Sciatic nerve (tissue), 1 donor: Measurements from ENCODE around the gene IKZF2. TPM values are rescaled to one million over a fixed set of nuclear protein-coding genes. Genes with fewer than 3 reads are reported as not detected.

ENCODE experiments used
- total RNA-seq: library from RNA; stranded (reverse); fragmentation: NEBNext Ultra II Directional; extraction: Animal tissue kit (Norgen Biotek cat#: 25700); gene quantifications from one replicate; pipeline ENCODE4 v1.2.1, GENCODE V29; 2021
- donor health status: DM: no; HTN: no; CAD: no.

Gene IKZF2
- total RNA-seq, 1 donor from 2014 or later, result 22.1 TPM

Other genes starting within 250 kb of the IKZF2 start
- gene SPAG16, start 132.9 kb upstream of the IKZF2 start, total RNA-seq, result 27.6 TPM